Vagina (tissue), 2 donors: ENCODE measurements around the gene TMEM38A. TPM values are rescaled to one million over a fixed set of nuclear protein-coding genes. Genes with fewer than 3 reads are reported as not detected.

Source experiments
- DNase-seq, 2 donors: peaks; one replicate each; pipeline ENCODE4 v3.0.0-alpha.2; 2017; ENCODE audit errors: extremely low spot score in 2 of 2
- H3K27ac ChIP-seq: fragments of 200-600 bp; sonication (generic); one replicate; pipeline ENCODE4 v1.5.1; 2019
- H3K27me3 ChIP-seq: fragments of 200-600 bp; sonication (generic); one replicate; pipeline ENCODE4 v1.5.1; 2019
- H3K36me3 ChIP-seq, 2 donors: fragments of 200-600 bp; sonication (generic); one replicate each; pipeline ENCODE4 v1.5.1; 2017 to 2019
- H3K4me1 ChIP-seq: fragments of 200-600 bp; sonication (generic); one replicate; pipeline ENCODE4 v1.5.1; 2019
- H3K4me3 ChIP-seq, 2 donors: fragments of 200-600 bp; sonication (generic); 1 replicate in 1 of 2; 2 replicates in 1 of 2; pipeline ENCODE4 v1.5.1; 2016 to 2019
- H3K9me3 ChIP-seq: fragments of 200-600 bp; sonication (generic); one replicate; pipeline ENCODE4 v1.5.1; 2019
- CTCF ChIP-seq, 3 experiments: fragments of 450-650 bp in 2 of 3; fragments of 200-600 bp in 1 of 3; sonication (generic) in 1 of 3; IDR thresholded peaks; one replicate each; pipeline ENCODE4 v1.5.1; 2017 to 2019; ENCODE audit warnings: antibody characterized with exemption in 3 of 3, mild to moderate bottlenecking in 2 of 3, moderate library complexity in 2 of 3
- POLR2A ChIP-seq, 2 donors: fragments of 450-650 bp; IDR thresholded peaks; one replicate each; pipeline ENCODE4 v1.6.1; 2017; ENCODE audit warnings: antibody characterized with exemption in 2 of 2, mild to moderate bottlenecking in 2 of 2, moderate library complexity in 2 of 2
- POLR2AphosphoS5 ChIP-seq, 2 donors: sonication (generic); formaldehyde crosslinking; IDR thresholded peaks; one replicate each; pipeline ENCODE4 v1.9.0; 2017; ENCODE audit warnings: antibody characterized with exemption in 2 of 2, mild to moderate bottlenecking in 2 of 2, low read depth in 1 of 2; ENCODE audit not compliant: insufficient read depth in 1 of 2
- intact Hi-C: fragments of 100-400 bp; cut with DNase I; formaldehyde crosslinking; loops from one replicate; pipeline ENCODE4 v1.15.1; 2023
- small RNA-seq: library from RNA; depleted of rRNA; stranded (forward); fragments of <200 nt; gene quantifications from one replicate; pipeline ENCODE3, GENCODE V24; 2016
- total RNA-seq: library from RNA; depleted of rRNA; stranded (reverse); fragments of >200 nt; gene quantifications from one replicate; pipeline ENCODE4 v1.2.3, GENCODE V29; 2016

Gene TMEM38A
- total RNA-seq, 1 donor from 2014 or later: 4.7 TPM

- no peak for TF ChIP-seq CTCF (IDR thresholded peaks at IDR 0.05)
- TF ChIP-seq POLR2A (IDR thresholded peaks at IDR 0.05): no peak
- no peak for TF ChIP-seq POLR2AphosphoS5 (IDR thresholded peaks at IDR 0.05; ENCODE audit: insufficient read depth in 1 of 2, low read depth in 1 of 2)
- Histone ChIP-seq H3K27me3 (no peaks in the 10 kb centered on the region), H3K4me1 (peaks cover 14% of the 10 kb centered on the region), H3K27ac (no peak overlapping the region), H3K4me3 (no peak overlapping the region), H3K9me3 (no peaks in the 10 kb centered on the region), H3K36me3 (no peaks in the 10 kb centered on the region)
- intact Hi-C loops: no loop called here
- no peak for DNase-seq
Measured at GRCh38 chr19:16737911-16738310, 77.0 kb downstream of the TMEM38A start.

- no peak overlapping the region for H3K4me3 ChIP-seq
- intact Hi-C loops: no loop called here
- H3K27ac ChIP-seq: no peak overlapping the region
- no peaks in the 10 kb centered on the region for H3K36me3 ChIP-seq
- no peaks in the 10 kb centered on the region for H3K27me3 ChIP-seq
- peaks cover 2% of the 10 kb centered on the region for H3K4me1 ChIP-seq
- H3K9me3 ChIP-seq: no peaks in the 10 kb centered on the region
- DNase-seq: no peak
- TF ChIP-seq POLR2AphosphoS5 (IDR thresholded peaks at IDR 0.05; ENCODE audit: insufficient read depth in 1 of 2, low read depth in 1 of 2) (no peak), POLR2A (IDR thresholded peaks at IDR 0.05) (no peak), CTCF (IDR thresholded peaks at IDR 0.05) (no peak)
Measured at GRCh38 chr19:16739546-16739945, 78.6 kb downstream of the TMEM38A start.

Small RNA genes within 50 kb of the gene (small RNA-seq; reads per million reads assigned to genes)
- gene AC008737.2: not detected

Other genes starting within 250 kb of the TMEM38A start
- gene EPS15L1, start 189.2 kb upstream of the TMEM38A start, total RNA-seq: 34.6 TPM
- not detected for gene CALR3, start 165.0 kb upstream of the TMEM38A start, total RNA-seq
- gene C19orf44, start 164.7 kb upstream of the TMEM38A start, total RNA-seq: 7.4 TPM
- 17.2 TPM for gene CHERP, start 118.7 kb upstream of the TMEM38A start, total RNA-seq
- gene SLC35E1, start 88.7 kb upstream of the TMEM38A start, total RNA-seq: 21.6 TPM
- 11.3 TPM for gene MED26, start 32.9 kb upstream of the TMEM38A start, total RNA-seq
- gene SMIM7, start 995 bp upstream of the TMEM38A start, total RNA-seq: 75.1 TPM
- 0.98 TPM for gene NWD1, start 58.7 kb downstream of the TMEM38A start, total RNA-seq
- gene SIN3B, start 168.3 kb downstream of the TMEM38A start, total RNA-seq: 68.5 TPM
- gene F2RL3, start 227.9 kb downstream of the TMEM38A start, total RNA-seq: 8.3 TPM